Uterine smooth muscle cell (primary cell): ENCODE results near the gene BBS1. TPM values are rescaled to one million over a fixed set of nuclear protein-coding genes. Genes with fewer than 3 reads are reported as not detected.

Source experiments
- total RNA-seq: library from RNA; depleted of rRNA; stranded (reverse); fragments of >200 nt; gene quantifications from 2 replicates; pipeline ENCODE4 v1.2.3, GENCODE V29; 2014

Gene BBS1
- 29.2 and 32.6 TPM in 2 replicates for total RNA-seq

DNA sequence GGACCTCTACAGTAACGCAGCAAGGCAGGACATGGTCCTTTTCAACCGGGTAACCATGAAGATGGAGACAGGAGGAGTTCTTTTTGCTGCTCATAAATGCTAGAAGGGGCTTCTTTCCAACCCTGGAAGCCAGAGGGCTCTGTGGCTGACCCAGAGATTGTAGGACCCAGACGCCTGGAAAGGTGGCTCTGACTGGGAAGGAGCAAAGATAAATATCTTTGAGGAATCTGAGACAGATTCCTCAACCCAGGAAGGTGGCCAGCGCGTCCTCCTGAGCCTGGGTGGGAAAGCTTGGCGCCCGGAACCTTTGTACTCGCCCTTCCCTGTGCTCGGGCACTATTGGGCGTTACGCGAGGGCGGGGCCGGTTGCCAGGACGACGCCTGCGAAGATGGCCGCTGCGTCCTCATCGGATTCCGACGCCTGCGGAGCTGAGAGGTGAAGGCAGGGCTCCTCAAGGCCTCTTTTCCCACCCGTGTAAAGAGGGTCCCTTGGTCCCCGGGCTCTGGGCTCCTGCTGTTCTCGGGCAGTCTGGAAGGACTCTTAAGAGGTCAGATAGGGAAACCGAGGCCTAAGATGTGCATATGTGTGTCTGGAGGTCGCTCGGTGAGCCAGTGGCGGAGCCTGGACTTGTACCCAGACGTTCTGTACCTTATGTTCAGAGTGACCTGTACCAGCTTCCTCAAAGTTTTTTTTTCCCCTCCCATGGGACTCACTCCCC, at the start of gene BBS1:
Gene BBS1, plus strand, starts transcription at position 365 of the 719 bp plus-strand sequence. Its CDS starts 25 bp downstream, at position 390.

DNA sequence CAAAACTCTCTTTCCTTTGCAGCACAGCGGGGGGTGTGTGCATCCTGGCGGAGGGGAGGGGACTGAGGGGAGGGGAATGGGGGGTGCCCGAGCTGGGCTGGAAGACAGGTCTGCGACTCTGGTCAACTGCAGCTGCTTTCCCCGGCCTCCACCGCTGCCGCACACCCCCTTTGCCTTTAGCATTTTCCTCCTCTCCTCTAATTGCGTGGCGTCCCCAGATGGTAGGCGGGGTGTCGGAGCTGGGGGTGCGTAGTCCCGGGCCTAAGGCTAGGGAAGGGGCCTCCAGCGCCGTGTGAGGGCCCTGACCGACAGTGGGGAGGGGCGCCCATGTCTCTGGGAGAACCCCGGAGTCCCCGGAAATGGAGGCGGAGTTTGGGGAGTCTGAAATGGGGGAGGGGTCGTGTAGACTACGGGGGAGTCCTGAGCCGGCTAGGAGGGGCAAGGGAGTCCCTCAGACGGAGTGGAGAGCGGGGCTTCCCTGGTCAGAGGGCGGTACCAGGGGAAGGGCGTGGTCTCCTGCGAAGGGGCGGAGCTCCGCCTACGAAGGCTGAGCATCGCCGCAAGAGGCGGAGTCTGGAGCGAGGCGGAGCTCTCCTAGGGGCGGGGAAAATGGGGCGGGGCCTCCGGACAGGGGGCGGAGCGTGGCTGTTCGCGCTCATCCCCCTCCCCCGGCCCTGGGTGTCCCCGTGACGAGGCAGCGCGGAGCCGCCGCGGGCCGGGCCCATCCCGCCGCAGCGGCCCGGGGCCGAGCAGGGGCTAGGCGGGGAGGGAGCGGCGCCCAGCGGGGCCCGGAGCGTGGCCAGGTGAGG, 44.0 kb upstream of the BBS1 start, which contains the start of gene PELI3:
Gene PELI3, plus strand, starts transcription at position 681 of the 809 bp plus-strand sequence. CDS start 1,224 bp downstream, outside the sequence.

DNA sequence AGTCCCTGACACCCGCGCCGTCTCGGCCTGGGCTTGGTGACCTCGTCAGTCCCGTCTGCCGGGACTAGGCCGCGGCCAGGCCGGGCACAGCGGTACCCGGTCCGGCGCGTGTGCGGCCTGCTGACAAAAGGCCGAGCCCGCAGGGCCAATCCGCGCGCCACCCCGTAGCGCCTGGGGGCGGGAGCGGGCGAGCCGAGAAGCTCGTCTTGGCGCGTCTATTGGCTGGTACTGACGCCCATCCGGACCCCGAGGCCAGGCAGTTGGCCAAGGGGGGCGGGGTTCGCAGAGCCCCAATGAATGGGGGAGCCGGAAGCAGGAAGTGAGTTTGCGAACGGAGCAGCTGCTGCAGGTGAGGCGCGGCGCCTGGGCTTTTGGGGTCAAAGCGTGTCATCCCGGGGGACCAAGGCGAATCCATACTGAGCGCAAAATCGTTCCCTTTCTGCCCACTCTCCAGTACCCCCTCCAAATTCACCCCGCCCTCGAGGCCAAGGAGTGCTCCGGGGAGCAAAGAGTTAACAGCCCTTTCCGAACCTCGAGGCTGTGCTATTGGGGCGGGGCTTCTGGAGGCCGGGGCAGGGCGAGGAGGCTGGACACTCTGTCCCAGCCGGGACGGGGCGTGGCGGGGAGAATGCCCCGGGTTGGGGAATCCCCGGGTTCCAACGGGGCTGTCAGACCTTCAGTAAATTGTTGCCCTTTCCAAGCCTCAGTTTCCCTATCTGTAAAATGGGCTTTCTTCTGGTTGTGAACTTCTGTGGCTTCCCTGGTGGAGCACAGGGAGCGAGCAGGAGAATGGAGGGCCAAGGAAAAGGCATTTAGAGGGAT, 30.1 kb upstream of the BBS1 start, which contains the start of gene DPP3:
Gene DPP3, plus strand, starts transcription at position 318 of the 822 bp plus-strand sequence. CDS start 1,767 bp downstream, outside the sequence.

DNA sequence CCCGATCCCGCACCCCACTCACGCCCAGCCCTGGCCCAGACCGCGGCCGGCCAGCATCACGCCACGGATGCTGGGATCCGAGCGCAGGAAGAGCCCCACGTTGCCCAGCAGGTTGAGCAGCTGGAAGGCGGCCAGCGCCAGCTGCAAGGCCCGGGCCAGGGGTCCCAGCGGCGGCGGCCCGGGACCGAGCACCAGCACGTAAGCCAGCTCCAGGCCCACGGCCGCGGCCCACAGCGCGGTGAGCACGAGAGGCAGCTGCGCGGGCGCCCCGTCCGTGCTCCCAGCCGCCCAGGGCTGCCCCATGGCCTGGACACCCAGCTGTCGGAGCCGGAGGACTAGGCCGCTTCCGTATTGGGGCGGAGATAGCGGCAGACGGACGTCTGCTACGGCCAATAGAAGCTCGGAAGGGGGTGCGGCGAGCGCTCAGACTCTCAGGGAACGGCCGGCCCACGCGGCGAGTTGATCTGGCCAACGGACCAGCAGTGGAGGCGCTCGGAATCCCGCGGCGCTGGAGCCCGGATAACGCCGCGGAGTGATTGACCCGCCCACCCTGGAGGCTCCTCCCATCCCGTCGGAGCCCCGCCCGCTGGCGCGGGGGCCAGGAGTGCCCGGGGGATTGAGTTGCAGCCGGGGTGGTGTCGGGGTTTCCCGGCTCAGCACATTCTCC, 35.4 kb downstream of the BBS1 start, which contains the start of gene ZDHHC24:
Gene ZDHHC24, minus strand, starts transcription at position 348 of the 667 bp plus-strand sequence. Its CDS starts 45 bp downstream, at position 303.

DNA sequence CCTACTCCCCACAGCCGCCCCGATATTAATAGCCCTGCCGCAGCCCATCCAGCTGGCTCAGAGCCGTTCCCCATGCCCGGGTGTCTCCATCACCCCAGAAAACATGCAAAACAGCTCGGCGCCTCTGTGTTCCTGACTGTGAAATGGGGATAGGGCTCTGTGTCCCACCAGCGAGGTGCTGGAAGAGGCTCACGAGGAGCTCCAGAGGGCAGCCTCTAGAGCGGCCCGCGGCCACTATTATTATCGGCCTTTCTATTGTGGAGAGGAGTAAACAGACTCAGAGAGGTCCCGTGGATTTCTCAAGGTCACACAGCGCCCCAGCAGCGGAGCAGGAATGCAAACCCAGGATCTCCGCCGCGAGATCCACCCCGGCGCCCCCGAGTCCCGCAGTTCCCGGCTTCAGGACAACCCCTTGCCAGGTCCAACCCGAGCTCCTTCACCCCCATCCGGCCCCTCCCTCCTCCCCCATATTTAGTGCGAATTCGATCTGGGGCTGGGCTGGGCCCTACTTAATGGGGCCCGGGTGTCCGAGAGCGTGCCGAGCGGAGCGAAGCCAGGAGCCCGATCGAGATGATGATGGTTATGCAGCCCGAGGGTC, 36.0 kb downstream of the BBS1 start, which contains the start of gene ACTN3:
Gene ACTN3, plus strand, starts transcription at position 536 of the 598 bp plus-strand sequence. Its CDS starts 35 bp downstream, at position 571.

DNA sequence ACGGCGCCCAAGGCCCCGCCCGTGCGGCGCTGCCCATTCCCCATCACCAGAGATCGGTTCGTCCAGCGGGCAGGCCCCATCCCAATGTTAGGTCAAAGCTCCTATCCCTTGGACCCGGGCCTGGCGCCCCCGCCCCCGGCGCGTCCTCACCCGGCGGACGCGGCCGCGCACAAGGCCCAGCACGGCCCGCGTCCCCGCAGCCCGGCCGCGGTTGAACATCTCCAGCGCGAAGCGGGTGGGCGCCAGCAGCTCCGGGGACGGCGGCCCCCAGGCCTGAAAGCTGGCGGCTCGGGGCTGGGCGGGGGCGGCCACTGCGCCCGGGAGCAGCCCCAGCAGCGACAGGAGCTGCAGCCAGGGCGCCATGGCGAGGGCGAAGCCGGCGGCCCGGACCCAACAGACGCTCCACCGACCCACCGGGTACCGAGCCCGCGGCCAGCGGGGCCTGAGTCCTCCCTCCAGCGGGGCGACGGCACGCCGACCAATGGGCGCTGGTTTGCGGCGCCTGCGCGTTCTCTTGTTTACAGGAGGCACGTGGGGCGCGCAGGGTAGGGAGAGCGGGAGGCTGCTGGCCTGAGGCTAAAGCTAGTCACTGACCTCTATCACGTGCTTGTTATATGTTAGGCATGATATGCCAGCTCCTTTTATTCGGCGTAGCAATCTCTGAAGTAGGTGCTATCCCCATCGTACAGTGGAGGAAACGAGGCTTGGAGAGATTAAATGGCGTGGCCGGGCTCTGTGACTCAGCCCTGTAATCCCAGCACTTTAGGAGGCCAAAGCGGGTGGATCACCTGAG, 57.9 kb downstream of the BBS1 start, which contains the start of gene CTSF:
Gene CTSF, minus strand, starts transcription at position 483 of the 793 bp plus-strand sequence. Its CDS starts 120 bp downstream, at position 363.

Other genes with a start within 250 kb of the BBS1 start
- gene RAB1B, start 242.0 kb upstream of the BBS1 start, total RNA-seq: 74.4 and 83.9 TPM in 2 replicates
- gene CNIH2, start 232.5 kb upstream of the BBS1 start, total RNA-seq: 0.11 and 0.25 TPM in 2 replicates
- gene YIF1A, start 221.5 kb upstream of the BBS1 start, total RNA-seq: 185 and 214 TPM in 2 replicates
- under 0.01 and 0.11 TPM in 2 replicates for gene TMEM151A, start 218.7 kb upstream of the BBS1 start, total RNA-seq
- gene CD248, start 193.6 kb upstream of the BBS1 start, total RNA-seq: 97.4 and 103 TPM in 2 replicates
- gene RIN1, start 174.2 kb upstream of the BBS1 start, total RNA-seq: 32.5 and 58.7 TPM in 2 replicates
- 45.5 and 73.5 TPM in 2 replicates for gene BRMS1, start 165.5 kb upstream of the BBS1 start, total RNA-seq
- gene B4GAT1, start 163.0 kb upstream of the BBS1 start, total RNA-seq: 40.7 and 55.1 TPM in 2 replicates
- 0.11 and 0.37 TPM in 2 replicates for gene SLC29A2, start 138.9 kb upstream of the BBS1 start, total RNA-seq
- gene NPAS4, start 89.6 kb upstream of the BBS1 start, total RNA-seq: not detected in 2 replicates
- gene MRPL11, start 71.8 kb upstream of the BBS1 start, total RNA-seq: 49.9 and 55.0 TPM in 2 replicates
- 14.7 and 19.4 TPM in 2 replicates for gene PELI3, start 43.7 kb upstream of the BBS1 start, total RNA-seq
- 50.4 and 56.9 TPM in 2 replicates for gene DPP3, start 30.2 kb upstream of the BBS1 start, total RNA-seq
- gene ZDHHC24, start 35.4 kb downstream of the BBS1 start, total RNA-seq: 11.4 and 15.9 TPM in 2 replicates
- gene ACTN3, start 36.3 kb downstream of the BBS1 start, total RNA-seq: under 0.01 TPM in 1 of 2 replicates, not detected in the other
- gene CTSF, start 58.0 kb downstream of the BBS1 start, total RNA-seq: 5.9 and 20.6 TPM in 2 replicates
- gene CCDC87, start 82.4 kb downstream of the BBS1 start, total RNA-seq: 0.11 and 0.25 TPM in 2 replicates
- gene CCS, start 82.5 kb downstream of the BBS1 start, total RNA-seq: 40.1 and 43.2 TPM in 2 replicates
- gene RBM14, start 106.0 kb downstream of the BBS1 start, total RNA-seq: 37.2 and 37.4 TPM in 2 replicates
- 73.6 and 83.8 TPM in 2 replicates for gene RBM4, start 128.1 kb downstream of the BBS1 start, total RNA-seq
- 21.4 and 22.9 TPM in 2 replicates for gene RBM4B, start 167.3 kb downstream of the BBS1 start, total RNA-seq
- gene SPTBN2, start 218.6 kb downstream of the BBS1 start, total RNA-seq: 4.4 and 5.6 TPM in 2 replicates